ENCODE measurements around the gene PTPN5. TPM values are rescaled to one million over a fixed set of nuclear protein-coding genes. Genes with fewer than 3 reads are reported as not detected.
"Not testable (repeated sequence)": the region's sequence is repeated elsewhere in the genome, so short reads cannot be mapped to it uniquely, and the experiment has no call there.

PTPN5 gene
- 1 to 10 TPM in 1 of 10 donors, under 1 TPM in 9; 0.17 to 4.6 (median 0.22) TPM for polyA plus RNA-seq (ENCODE audit: insufficient read length in 10 of 10)
- long read RNA-seq, donor 1, result 0 reads
- long read RNA-seq, donor 2, result 0 reads
- long read RNA-seq, donor 3, result 0 reads
- long read RNA-seq, donor 4, result 0 reads
- long read RNA-seq, donor 5, result 0 reads
- long read RNA-seq, donor 6, partial matches to known transcripts, result 0 of 1 reads
- long read RNA-seq, donor 6, other reads (novel, unspliced or antisense), result 0 of 1 reads
- long read RNA-seq, donor 7, result 0 reads
- long read RNA-seq, donor 8, result 0 reads
- long read RNA-seq, donor 9, result 0 reads

- DNase-seq, result peak in 2 of 3 donors; percentile 10 to 42
Measured at GRCh38 chr11:18791207-18791968, at the start of gene PTPN5. TSS of gene PTPN5 (minus strand) at chr11:18791798. CDS start at chr11:18771958, 19,840 bp downstream.

GRCh38 chr11:18836417-18836816, 44.8 kb upstream of the PTPN5 start:
- no peak for DNase-seq

- no peak for DNase-seq
Measured at GRCh38 chr11:18834754-18835466, 43.3 kb upstream of the PTPN5 start.

GRCh38 chr11:18820160-18820559, 28.6 kb upstream of the PTPN5 start:
- not testable (repeated sequence) for DNase-seq

- no peak for DNase-seq
Measured at GRCh38 chr11:18804199-18804999, 12.8 kb upstream of the PTPN5 start.

- peak; percentile 26 to 69 (median 42) for DNase-seq
Measured at GRCh38 chr11:18802381-18803257, 11.0 kb upstream of the PTPN5 start.

GRCh38 chr11:18798799-18799469, 7.3 kb upstream of the PTPN5 start:
- no peak for DNase-seq

GRCh38 chr11:18794956-18795355, 3.4 kb upstream of the PTPN5 start:
- DNase-seq, result no peak

GRCh38 chr11:18792827-18793226, 1.2 kb upstream of the PTPN5 start:
- DNase-seq, result no peak

- DNase-seq, result peak in 1 of 3 donors; percentile 26
Measured at GRCh38 chr11:18791969-18792628, 501 bp upstream of the PTPN5 start.

GRCh38 chr11:18790883-18791206, 753 bp downstream of the PTPN5 start:
- DNase-seq, result no peak

GRCh38 chr11:18789942-18790341, 1.7 kb downstream of the PTPN5 start:
- DNase-seq, result no peak

- no peak for DNase-seq
Measured at GRCh38 chr11:18785411-18785810, 6.2 kb downstream of the PTPN5 start.

- DNase-seq, result no peak
Measured at GRCh38 chr11:18780896-18781295, 10.7 kb downstream of the PTPN5 start.

- DNase-seq, result no peak
Measured at GRCh38 chr11:18780329-18780728, 11.3 kb downstream of the PTPN5 start.

GRCh38 chr11:18778468-18778867, 13.1 kb downstream of the PTPN5 start:
- no peak for DNase-seq

- no peak for DNase-seq
Measured at GRCh38 chr11:18776324-18776723, 15.3 kb downstream of the PTPN5 start.

- DNase-seq, result no peak
Measured at GRCh38 chr11:18775492-18776292, 15.9 kb downstream of the PTPN5 start.

- DNase-seq, result no peak
Measured at GRCh38 chr11:18774801-18775200, 16.8 kb downstream of the PTPN5 start.

Data from muscle of back (tissue), 13 donors.